Caki2 (cell line): Measurements from ENCODE around the gene MYO15A. TPM values are rescaled to one million over a fixed set of nuclear protein-coding genes. Genes with fewer than 3 reads are reported as not detected.
A peak's percentile ranks its signal among the peaks of the same experiment; 100 is the strongest.
"Not testable (repeated sequence)": the region's sequence is repeated elsewhere in the genome, so short reads cannot be mapped to it uniquely, and the experiment has no call there.

ENCODE experiments used
- DNase-seq: peaks from one replicate; pipeline ENCODE4 v3.0.0-alpha.2; 2015; ENCODE audit warnings: low read depth
- in situ Hi-C: cut with HindIII; loops from 2 replicates; pipeline ENCODE4 v1.10.0; 2016; ENCODE audit warnings: low sequenced_read_pairs, low pct_unique_long_range_greater_than_20kb, mixed read lengths
- total RNA-seq: library from RNA; depleted of rRNA; stranded (reverse); fragments of >200 nt; shearing (Covaris generic); gene quantifications from 2 replicates; pipeline ENCODE4 v1.2.3, GENCODE V29; 2014; ENCODE audit warnings: low replicate concordance

Gene MYO15A
- total RNA-seq, 1 experiment from 2014 or later, result not detected

DNA sequence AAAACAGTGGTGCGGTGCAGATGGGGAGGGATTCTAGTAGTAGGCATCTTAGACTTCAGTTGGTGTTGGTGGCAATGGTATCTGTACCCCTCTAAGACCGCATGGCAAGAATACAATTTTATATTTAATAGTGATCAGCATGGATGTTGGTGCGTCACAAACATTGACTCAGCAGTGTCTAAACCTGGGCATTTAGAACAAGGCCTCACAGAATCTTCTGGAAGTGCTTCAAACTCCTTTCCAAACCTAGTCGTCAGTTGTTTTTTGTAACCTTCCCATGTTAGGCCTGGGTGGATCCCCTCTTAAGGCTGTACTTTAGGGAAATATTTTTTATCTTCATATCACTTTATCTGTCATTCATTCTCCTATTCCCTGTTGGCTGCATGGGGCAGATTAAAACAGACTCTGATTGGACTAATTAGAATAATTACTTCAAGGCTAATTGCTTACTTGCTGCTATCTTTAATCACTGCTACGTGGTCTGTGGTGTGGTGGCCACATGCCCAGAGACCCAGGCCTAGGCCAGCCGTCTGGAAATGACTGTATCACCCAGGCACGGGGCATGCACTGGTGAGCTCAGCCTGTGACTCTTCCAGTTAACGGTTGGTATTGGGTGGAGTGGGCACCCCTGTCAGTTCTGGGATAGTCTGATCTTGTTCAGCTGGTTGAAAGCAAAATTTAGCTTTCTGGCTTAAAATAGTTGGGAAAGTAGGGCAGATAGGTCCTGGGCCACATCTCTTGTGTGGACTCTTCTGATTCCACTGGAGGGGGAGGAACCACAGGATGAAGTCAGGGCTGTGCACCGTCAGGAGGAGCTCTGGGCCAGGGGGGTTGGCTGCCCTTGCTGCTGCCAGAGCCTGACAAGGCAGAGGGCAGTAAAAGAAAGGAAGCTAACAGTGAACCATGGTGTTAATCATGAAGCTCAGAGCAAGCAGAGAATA, 79.5 kb downstream of the MYO15A start:
- peak; percentile 26 for DNase-seq
- in situ Hi-C loops, result no loop called here

DNA sequence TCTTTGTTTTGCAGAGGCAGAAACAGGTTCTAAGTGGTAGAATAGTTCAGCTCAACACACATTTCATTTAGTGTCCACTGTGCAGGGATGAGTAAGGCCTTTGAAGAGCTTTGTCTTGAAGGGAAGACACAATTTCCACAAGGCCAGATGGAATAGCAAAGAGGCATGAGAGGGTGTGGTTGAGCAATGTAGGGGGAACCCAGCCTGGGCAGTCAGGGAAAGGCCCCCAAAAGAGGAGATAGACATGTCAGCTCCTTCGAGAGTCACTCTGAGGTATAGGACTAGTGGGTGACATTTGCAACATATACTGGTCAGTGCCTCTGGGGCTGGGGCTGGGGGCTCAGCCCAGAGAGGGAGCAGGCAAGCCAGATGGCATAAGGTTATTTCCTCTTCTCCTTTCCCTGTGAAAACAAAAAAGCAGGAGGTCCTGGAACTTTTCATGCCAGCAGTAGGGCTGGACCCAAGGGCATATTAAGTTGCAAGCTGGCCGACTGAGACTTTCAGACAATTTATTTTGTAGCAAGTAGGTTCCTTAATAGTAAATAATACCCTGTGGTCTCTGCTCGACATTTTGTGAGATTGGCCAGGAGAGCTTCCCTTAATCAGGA, 82.2 kb downstream of the MYO15A start:
- no peak for DNase-seq
- in situ Hi-C loops, result no loop called here

DNA sequence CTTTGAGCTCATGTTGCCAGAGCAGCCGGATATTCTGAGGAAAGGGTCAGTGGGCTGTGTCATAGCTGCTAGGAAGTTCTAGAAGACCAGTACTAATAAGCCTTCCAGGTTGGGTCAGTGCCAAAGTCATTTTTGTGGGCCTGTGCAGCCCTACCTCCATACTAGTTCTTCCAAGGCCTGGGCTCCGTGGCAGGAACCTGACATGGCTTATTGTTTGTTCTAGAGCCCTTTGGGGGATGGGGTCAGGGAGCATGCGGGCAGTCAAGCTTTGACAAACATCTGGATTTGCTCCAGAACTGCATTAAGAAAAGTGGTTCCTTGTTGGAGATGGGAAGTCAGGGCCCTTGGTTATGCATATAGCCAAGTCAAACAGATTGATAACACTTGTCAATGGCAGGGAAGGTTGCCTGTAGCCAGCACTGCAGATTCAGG, 82.7 kb downstream of the MYO15A start:
- in situ Hi-C loops, result no loop called here
- no peak for DNase-seq

DNA sequence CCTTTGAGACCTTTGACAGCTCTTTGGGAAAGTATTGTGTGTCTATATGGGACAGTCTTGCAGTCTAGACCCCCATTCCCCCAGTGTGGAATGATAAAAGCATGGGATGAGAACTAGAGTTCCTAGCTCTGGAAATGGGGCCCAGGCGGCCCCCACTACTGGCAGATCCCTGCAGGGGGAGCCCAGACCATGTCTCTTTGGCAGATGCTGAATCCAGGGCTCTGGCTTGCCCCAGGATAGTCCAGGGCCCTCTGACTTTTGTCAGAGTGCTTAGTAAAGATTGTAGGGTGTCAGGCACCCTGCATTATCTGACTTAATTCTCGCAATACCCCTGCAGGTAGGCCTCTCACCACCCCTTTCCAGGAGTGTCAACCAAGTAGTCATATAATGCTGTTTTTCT, 83.4 kb downstream of the MYO15A start:
- in situ Hi-C loops, result no loop called here
- DNase-seq, result no peak

DNA sequence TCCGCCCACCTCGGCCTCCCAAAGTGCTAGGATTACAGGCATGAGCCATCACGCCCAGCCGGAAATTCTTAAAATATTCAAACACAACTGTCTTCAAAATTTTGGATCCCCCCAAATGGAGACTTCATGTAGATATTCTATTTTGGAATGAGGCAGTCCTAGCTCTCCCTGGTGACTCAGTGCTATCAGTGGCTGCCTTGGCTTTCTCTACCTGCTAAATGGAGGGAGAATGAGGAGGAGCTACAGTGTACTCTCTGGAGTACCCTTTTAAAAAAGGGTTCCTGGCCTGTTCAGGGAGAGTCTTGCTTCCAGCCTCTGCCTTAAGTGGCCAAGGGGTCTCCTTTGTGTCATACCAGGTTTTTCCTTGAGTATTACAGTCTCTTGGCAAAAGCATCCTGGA, 85.8 kb downstream of the MYO15A start:
- in situ Hi-C loops, result no loop called here
- no peak for DNase-seq

DNA sequence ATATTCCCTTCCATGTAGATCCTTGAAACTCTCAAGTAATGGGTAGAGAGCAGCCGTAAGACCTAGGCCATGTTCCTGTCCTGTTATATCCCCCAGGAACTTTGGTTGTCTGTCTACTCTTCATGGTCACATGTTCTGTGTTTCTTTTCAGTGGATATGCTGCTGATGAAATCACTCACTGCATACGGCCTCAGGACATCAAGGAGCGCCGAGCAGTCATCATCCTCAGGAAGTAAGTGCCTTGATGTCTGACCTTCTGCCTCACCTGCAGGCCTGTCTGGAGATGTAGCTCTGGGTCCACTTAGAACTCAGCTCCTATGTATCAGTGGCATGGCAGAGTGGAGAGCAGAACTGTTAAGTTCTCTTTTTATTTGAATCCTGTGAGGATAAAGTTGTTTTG, 86.2 kb downstream of the MYO15A start:
- DNase-seq, result no peak
- in situ Hi-C loops, result no loop called here

GRCh38 chr17:18195246-18195645, 86.7 kb downstream of the MYO15A start:
- in situ Hi-C loops, result no loop called here
- DNase-seq, result no peak

DNA sequence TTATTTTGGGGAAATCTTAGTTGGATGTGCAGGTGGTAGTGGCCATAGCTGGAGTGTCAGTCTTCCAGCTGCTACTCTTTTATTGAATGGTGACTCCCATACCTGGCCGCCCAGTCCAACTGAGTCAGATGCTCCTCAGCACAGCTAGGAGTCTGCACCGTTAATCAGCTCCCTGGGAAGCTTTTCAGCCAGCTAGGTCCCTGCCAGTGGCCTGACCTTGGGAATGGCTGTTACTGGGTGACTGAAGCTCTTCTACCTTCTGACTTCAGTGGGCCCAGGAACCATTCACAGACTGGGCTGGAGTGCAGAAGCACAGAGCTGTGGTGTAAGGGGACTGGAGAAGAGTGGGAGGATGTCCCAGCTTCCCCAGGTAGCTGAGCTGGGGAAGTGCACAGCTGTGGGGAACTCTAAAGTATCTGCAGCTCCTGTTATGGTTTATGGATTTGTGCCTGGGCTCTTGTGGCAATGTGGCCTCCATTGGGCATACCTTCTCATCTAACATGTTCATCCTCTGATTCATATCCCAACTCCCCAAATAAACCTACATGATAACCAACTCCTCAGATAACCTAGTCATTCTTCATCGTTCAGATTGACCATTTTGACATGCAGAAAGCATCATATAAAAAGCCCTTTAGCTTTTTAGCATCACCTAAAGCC, 89.1 kb downstream of the MYO15A start:
- no peak for DNase-seq
- in situ Hi-C loops, result no loop called here

DNA sequence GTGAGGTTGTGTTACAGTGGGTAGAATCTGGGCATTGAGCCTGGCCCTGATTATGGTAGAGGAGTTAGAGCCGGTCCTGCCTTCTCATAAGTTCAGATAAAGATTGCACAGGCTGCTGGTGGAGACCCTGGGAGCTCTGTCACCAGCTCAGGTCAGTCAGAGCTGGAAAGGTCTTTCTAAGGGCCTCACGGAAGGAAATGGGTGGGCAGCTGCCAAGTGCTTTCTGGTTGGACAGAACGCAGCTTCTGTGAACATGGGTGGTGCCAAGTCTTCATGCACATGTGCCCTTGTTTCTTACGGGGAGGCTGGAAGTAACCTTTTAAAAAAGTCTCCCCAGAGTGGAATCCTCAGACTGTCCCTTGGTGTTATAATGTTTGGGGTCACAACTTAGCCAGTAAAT, 90.0 kb downstream of the MYO15A start:
- no peak for DNase-seq
- in situ Hi-C loops, result no loop called here

- no peak for DNase-seq
- in situ Hi-C loops, result no loop called here
Observed at GRCh38 chr17:18201108-18201507, 92.6 kb downstream of the MYO15A start.

GRCh38 chr17:18203308-18203707, 94.8 kb downstream of the MYO15A start:
- no peak for DNase-seq
- in situ Hi-C loops, result no loop called here

GRCh38 chr17:18205861-18206260, 97.3 kb downstream of the MYO15A start:
- in situ Hi-C loops, result no loop called here
- no peak for DNase-seq

DNA sequence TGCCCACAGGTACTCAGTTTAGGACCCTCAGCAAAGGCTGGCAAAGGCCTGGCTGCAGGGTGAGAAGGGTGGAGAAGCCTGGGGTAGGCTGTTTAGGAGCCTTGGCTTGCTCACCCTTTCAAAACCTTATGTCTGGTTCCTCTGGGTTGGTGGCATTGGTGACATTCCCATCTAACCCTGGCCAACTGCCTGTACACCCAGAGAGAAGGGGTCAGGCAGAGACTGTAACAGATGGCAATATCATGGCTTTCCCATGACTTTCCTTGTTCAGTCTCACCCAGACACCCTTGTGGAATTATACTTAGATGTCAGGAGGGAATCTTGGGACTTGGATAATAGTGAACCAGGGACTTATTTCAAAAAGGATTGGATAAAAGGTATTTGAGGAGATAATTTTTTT, 98.4 kb downstream of the MYO15A start:
- no peak for DNase-seq
- in situ Hi-C loops, result no loop called here

DNA sequence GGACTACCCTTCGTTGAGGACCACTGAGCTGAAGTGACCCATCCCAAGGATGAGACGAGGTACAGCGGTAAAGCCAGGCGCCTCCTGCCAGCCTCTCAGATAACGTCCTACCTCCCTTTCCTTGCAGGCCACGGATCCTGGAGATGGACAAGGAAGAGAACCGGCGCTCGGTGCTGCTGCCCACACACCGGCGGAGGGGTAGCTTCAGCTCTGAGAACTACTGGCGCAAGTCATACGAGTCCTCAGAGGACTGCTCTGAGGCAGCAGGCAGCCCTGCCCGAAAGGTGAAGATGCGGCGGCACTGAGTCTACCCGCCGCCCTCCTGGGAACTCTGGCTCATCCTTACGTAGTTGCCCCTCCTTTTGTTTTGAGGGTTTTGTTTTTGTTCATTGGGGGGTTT, 99.5 kb downstream of the MYO15A start:
- DNase-seq, result no peak
- in situ Hi-C loops, result no loop called here

- in situ Hi-C loops, result no loop called here
Observed at GRCh38 chr17:18213666-18214270, 105.2 kb downstream of the MYO15A start.

GRCh38 chr17:18216906-18217305, 108.3 kb downstream of the MYO15A start:
- in situ Hi-C loops, result not testable (repeated sequence)

More at GRCh38 chr17:18213666-18214270, 105.2 kb downstream of the MYO15A start:
- no peak for DNase-seq

DNA sequence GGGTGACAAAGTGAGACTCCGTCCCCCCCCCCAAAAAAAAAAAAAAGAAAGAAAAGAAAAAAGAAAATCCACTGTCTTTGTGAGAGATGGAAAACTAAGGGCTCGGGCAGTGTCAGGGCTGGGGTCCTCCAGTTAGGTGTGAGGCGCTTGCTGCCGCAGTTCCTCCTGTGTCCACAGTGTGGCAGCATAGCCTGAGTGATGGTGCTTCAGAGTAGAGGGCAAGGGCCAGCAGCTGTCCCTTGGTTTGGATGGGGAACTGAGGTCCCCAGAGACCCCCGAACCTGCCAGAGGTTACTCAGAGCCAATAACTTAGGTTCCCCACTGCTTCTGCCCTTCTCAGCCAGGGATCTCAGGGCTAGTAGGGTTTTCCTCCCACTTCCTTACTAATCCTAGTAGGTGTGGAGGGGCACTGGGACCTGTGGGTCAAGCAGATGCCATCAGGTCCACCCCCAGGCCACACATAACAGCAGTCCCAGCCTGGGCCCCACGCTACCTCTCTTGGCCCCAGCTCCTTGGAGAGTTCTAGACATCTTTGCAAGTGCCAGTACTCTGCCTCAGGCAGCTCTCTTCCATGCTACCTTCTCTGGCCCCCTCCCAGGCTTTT, 109.0 kb downstream of the MYO15A start:
- in situ Hi-C loops, result no loop called here
- DNase-seq, result peak; percentile 46

More at GRCh38 chr17:18216906-18217305, 108.3 kb downstream of the MYO15A start:
- DNase-seq, result not testable (repeated sequence)

DNA sequence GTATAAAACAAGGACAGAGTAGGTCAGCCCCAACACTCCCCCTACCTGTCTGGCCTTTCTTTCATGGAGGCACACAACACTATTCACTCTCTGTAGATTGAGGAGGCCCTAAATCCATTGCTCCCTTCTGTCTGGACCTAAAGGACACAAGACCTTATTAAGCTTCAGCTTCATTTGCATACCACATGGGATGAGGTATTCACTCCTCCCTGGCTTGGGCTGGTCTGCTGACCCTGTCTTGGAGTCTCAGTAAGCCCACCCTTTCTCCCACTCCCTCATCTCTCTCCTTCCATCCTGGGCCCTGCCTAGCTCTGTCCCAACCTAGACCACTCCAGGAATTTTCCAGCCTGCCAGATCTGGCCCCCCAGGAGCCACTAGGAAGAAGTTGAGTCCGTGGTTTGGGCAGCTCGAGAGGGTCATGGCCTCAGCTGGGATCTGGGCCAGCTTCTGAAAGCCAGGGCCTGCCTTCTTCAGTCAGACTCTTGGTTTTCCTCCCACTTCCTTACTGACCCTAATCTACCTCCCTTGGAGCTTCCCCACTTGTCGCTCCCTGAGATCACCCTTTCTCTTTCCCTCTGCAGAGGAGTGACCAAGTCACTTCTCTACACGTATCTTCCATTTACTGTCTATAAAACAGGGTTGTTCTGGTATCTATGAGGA, 110.3 kb downstream of the MYO15A start:
- in situ Hi-C loops, result no loop called here
- no peak for DNase-seq
